ENCODE measurements around the gene CARD19.

DNA sequence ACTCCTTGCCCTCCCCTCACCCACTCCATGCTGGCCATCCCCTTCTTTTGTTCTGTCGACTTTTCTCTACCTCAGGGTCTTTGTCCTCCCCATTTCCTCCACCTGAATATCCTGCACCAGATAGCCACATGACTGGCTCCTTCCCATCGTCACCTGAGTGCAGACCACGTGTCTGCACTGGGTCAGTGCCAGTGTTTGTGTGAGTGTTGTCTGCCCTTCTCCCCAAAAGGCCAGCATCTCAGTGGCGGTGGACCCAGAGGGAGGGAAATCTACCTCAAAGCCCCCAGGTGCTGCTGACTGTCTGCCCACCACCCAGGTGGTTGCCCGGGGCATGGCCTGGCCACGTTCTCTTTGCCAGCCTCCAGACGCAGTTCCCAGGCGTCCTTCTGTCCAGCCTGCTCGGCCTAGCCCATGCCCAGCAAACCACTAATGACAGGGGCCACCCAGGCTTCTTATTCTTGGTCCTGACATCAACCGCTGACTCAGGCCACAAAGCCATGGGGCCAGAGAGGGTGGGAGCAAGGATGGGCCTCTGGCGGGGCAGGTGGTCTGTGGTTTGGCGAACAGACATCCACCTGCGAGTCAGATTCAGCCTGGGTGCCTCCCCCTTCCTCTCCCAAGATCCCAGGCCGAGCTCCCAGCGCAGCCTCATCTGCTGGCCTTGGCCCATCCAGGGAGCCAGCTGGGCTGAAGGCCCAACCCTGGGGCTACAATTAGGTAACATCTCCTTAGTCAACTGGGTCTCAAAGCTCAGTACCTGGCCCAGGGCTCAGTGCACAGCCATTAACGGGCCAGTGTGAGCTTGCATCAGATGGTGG, 43.6 kb downstream of the CARD19 start:
- TF ChIP-seq, protein P1, sequence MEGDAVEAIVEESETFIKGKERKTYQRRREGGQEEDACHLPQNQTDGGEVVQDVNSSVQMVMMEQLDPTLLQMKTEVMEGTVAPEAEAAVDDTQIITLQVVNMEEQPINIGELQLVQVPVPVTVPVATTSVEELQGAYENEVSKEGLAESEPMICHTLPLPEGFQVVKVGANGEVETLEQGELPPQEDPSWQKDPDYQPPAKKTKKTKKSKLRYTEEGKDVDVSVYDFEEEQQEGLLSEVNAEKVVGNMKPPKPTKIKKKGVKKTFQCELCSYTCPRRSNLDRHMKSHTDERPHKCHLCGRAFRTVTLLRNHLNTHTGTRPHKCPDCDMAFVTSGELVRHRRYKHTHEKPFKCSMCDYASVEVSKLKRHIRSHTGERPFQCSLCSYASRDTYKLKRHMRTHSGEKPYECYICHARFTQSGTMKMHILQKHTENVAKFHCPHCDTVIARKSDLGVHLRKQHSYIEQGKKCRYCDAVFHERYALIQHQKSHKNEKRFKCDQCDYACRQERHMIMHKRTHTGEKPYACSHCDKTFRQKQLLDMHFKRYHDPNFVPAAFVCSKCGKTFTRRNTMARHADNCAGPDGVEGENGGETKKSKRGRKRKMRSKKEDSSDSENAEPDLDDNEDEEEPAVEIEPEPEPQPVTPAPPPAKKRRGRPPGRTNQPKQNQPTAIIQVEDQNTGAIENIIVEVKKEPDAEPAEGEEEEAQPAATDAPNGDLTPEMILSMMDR (IDR thresholded peaks at IDR 0.05) = no peak
- TF ChIP-seq EP300 (IDR thresholded peaks at IDR 0.05) = no peak
- TF ChIP-seq POLR2A (IDR thresholded peaks at IDR 0.05) = no peak

Data from ovary (tissue), 3 donors.